GM18873 (cell line): Measurements from ENCODE around the gene ZNF574.
A peak's percentile ranks its signal among the peaks of the same experiment; 100 is the strongest.
"Not testable (repeated sequence)": the region's sequence is repeated elsewhere in the genome, so short reads cannot be mapped to it uniquely, and the experiment has no call there.

Experiments used
- ATAC-seq: cut with Tn5 transposase; IDR thresholded peaks from one replicate; pipeline ENCODE4 v1.9.1; 2021; ENCODE audit warnings: mild to moderate bottlenecking, moderate library complexity, moderate number of reproducible peaks; ENCODE audit not compliant: unreplicated experiment, low FRiP score

The ZNF574 gene

DNA sequence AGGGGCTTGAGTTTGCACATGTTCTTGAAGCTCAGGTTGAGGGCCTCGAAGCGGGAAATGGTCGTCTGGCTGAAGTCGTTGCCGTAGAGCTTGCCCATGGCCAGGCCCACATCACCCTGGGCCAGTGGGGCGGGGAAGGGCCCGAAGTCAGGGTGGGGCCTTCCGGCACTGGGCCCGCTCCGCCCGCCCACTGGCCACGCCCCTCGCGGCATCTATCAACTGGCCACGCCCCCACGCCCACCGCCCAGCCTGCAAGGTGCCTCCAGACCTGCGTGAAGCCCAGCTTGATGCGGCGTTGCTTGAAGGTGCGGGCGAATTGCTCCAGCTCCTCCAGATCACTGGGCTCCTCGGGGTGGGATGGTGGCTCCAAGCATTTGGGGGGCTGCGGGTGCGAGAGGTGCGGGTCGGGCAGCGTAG is 19.9 kb downstream of the ZNF574 start:
- no peak for ATAC-seq

DNA sequence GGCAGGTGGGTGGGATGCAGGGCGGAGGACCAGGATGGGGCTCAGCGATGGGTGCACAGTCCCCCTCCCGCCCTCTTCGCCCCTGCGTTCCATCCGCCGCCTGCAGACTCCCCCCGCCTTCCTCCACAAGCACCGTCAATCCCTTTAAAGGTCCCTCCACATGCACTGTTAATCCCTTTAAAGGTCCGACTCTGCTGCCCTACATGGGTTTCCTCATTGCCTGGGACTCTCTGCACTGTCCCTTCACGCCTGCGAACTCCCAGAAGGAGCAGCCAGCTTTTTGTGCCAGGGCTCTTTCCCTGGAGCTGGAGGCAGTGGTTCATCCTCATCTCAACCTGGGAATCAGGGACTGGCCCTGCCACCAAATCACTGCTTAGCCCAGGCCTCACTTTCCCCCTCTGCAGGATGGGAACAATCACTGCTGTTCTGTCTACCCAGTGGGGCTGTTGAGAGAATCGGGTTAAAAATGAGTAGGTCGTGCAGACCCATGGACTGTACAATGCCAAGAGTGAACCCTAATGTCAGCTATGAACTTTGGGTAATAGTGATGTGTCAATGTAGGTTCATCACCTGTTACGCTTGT is 20.4 kb downstream of the ZNF574 start:
- ATAC-seq = no peak

DNA sequence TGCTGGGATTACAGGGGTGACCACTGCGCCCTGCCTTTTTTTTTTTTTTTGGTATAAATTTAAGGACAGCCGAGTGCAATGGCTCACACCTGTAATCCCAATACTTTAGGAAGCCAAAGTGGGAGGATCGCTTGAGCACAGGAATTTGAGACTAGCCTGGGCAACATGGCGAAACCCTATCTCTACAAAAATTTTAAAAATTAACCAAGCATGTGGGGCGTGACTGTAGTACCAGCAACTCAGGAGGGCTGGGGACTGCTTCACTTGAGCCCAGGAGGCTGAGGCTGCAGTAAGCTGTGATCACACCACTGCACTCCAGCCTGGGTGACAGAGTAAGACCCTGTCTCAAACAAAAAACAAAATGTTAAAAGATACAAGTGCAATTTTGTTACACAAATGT is 21.5 kb downstream of the ZNF574 start:
- ATAC-seq = no peak

DNA sequence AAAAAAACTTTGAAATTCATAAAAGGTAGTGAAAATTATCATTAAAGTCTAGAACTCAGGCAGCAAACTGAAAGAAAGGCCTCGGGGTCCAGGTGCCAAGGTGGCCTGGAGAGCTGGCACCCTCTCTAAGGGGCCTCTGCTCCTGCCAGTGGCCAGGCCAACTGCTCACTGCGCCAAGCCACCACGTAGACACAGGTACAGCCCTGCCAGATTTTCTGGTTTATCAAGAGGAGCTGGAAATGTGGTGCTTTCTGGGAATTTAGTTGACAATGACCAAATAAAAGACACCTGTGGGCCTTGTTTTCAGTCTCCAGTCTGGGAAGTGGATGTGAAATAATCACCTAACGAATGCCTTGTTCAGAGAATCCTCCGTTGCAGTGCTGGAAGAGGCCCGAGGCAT is 22.8 kb downstream of the ZNF574 start:
- no peak for ATAC-seq

DNA sequence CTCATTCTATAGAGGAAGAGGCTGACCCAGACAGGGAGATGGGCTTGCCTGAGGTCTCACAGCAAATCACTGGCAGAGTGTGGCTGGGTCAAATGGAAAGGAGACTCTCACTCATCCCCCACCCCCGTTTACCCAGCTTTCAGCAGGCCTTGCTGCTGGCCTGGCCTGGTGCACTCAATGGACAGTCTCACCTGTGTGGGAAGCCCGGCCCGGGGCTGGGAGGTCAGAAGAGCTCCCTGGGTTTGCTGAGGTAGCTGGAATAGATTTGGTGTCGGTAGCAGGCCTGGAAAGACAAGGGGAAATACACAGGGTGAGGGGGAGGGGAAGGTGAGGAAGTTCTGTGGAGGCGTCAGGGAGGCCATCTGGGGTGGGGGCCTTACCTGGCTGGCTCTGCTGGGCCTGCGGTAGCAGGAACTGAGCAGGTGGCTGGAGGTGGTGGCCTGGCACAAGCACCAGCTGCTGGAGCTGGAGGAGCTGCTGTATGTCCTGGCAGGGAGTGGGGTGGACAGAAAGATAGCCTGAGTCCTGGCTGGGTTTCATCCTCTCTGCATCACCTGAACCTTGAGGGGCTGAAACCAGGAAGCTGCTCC is 23.5 kb downstream of the ZNF574 start:
- ATAC-seq = no peak

DNA sequence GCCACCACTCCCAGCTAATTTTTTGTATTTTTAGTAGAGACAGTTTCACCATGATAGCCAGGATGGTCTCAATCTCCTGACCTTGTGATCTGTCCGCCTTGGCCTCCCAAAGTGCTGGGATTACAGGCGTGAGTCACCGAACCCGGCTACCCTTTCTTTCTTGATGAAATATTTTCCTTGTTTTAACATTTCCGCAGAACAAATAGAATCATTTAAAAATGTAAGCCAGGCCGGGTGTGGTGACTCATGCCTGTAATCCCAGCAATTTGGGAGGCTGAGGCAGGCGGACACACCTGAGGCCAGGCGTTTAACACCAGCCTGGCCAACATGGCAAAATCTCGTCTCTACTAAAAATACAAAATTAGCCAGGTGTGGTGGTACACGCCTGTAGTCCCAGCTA is 24.3 kb downstream of the ZNF574 start:
- ATAC-seq = not testable (repeated sequence)

DNA sequence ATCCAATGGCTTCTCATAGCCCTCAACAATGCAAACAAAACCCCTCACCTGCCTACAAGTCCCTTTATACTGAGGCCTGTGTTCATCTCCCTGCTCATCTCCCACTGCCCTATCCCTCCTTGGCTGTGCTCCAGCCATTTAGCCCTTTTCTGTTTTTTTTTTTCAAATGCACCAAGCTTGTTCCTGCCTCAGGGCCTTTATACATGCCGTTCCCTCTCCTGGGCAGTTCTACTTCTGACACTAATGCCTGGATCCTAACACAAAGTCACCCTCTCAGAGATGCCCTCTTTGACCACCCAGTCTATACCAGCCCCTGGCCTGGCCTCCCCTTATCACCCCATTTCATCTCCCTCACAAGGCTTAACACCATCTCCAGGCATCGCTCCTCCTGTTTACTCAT is 26.9 kb downstream of the ZNF574 start:
- ATAC-seq = no peak

DNA sequence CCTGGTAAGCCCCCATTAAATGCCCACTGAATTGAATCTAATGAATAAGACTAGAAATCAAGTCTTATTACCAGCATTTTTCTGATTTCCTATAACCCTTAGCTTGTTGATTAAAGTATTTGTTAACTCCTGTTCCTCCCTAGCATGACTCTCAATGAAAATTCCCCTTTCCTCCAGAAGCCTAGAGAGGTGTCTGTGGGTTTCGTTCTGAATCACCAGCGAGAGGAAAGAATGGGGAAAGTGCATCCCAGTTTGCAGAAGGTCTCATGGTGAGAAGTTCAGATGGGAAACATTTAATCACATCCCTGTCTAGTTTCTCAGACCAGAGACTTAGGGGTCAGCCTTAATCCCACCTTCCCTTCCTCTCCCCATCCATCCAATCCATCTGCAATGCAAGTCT is 29.4 kb downstream of the ZNF574 start:
- ATAC-seq = no peak

DNA sequence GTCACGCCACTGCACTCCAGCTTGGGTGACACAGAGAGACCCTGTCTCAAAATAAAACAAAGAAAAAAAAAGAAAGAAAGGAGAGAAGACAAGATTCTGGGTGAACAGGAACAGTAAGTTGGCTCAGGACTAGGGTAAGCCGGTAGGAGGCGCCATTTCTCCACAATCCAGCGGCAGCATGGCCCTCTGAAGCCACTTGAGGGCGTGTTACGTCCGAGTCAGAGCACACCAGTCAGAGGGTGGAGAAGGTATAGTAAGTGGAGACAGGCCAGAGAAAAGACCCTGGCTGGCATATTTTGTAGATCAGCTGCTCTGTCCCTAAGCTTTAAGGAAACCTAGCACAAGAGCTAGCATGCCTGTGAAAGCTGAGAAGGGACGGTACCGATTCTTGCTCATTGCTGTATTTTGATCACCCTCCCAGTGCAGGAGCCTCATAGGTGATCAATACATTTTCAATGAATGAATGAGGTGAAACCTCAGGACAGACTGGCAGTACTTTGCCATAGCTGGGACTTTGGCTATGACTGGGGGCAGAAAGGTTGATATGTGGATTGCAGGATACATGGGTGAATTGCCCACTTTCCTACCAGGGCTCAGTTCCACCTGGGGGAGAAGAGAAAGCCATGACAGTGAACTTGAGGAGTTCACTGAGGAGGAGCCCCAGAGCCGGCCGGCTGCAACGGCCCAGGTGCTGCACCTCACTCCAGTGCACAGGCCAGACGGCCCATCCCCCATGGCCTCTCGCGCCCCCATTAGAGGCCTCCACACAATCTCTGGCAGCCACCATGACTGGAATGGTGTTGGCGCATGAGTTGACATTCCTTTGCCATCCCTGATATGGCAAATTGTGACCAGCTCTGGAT is 32.8 kb downstream of the ZNF574 start:
- ATAC-seq = no peak

DNA sequence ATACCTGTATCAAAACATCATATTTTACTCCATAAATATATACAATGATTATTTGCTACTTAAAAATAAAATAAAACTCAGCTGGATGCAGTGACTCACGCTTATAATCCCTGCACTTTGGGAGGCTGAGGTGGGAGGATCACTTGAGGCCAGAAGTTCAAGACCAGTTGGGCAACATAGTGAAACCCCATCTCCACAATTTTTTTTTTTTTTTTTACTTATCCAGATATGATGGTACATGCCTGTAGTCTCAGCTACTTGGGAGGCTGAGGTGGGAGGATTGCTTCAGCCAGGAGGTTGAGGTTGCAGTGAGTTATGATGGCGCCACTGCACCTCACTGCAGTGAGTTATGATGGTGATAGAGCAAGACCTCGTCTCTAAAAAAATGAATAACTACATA is 33.9 kb downstream of the ZNF574 start:
- no peak for ATAC-seq

DNA sequence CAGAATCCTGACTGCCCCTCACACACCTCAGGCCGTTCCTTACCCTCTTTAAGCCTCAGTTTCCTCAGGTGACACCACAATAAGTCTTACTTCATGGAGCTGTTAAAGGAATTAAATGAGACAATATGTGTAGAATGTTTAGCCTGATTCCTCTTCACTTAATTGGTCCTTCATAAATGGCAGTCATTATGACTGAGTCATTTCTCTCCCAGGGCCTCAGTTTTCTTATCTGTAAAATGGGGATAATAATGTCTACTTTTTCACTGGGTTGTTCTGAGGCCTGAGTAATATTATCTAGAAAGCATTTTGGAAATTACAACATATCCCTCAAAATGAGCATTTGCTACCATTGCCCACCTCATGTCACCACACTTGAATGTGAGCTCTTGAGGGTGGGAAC is 34.7 kb downstream of the ZNF574 start:
- ATAC-seq = no peak

DNA sequence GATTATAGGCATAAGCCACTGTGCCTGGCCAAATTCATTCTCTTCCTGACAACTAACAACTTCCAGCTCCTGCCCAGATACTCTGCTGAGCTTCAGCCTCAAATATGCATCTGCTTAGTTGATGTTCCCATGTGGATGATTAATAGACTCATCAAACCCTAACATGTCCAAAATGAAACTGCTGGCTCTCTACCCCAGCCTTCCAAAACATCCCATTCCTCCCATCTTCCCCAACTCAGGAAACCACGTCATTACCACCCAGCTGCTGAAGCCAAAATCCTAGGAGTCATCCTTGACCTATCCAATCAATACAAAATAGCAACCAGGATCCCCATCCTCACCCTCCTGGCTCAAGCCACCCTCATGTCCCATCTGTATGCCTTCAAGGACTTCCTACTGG is 35.4 kb downstream of the ZNF574 start:
- no peak for ATAC-seq

DNA sequence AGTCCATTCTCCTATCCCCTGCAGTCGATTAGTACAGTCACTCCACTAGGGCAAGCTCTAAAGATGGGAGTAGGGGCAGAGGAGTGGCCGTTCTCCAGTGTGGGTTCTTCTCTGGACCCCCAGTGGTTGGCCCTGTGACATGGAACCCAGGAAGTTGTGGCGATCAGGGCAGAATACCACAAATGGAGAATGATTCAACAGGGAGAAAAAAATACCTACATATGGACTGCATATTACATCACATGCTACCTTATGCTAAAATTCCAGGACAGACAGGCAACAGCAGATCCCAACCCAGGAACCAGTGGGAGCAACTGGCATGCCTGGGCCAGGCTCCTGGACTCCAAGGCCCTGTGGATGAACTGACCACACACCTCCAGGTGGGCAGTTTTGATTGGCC is 35.8 kb downstream of the ZNF574 start:
- no peak for ATAC-seq

DNA sequence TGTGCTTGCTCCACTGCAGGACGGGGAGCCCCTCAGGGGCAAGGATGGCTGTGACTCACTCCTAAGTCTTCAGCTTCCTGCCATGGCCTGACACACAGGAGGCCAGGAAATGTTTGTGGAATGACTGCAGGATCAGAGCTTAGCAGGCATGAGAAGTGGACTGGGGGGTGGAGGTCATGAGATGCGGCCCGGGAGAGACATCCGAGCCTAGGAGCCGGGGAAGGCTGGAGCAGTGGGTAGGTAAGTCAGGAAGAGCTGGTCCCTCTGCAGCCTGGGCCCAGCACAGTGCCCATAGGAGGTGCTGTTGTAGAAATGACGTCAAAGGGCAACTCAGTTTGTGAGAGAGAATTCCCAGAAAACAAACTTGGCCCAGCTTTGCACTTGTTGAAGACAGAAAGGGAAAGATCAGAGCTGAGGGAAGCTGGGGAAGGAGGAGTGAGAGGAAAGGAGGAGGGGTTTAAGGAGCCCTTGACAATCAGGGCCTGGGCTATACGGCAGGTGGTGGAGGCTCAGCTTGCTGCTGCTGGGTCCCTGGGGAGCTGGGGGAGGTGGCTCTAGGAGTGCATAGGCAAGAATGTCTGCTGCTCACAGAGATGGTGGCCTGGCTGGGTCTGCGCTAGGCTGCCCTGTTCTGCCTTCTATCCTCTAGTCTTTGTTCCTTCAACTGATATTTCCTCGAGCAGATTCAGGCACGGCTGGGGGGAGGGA is 37.8 kb downstream of the ZNF574 start:
- ATAC-seq = peak; percentile 20

DNA sequence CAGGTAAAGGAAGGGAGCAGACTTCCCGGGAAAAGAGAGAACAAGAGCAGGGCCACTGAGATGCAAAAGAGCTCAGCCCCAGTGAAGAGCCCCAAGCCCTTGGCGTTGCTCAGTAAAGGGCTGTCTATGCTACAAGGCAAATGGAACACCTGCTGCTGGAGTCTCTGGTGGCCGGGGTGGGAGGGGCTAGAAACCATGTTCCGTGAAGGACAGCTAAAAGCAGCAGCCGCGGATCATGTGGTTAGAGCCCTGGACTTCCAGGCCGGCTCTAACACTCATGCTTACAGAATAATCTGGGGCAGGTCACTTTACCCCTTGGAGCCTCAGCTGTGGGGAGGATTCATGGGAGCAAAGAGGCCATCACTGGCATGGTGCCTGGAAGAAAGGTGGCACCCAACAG is 38.4 kb downstream of the ZNF574 start:
- ATAC-seq = peak; percentile 43

DNA sequence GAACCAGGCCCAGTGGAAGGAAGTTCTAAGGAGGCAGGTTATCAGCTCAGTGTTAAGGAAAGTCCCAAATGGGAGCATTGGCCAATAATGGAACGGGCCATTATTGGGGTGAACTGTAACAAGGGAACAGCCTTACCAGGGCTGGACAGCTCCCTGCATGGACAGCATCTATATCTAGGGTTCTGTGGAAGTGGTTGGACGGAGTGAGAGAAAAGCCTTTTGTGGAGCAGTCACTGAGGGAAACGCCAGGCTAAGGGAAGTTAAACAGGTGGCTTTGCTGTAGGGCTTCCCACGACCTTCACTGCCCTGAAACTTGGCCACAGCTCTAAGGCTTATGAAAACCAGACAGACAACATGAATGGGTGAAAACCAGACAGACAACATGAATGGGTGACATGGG is 39.3 kb downstream of the ZNF574 start:
- no peak for ATAC-seq

DNA sequence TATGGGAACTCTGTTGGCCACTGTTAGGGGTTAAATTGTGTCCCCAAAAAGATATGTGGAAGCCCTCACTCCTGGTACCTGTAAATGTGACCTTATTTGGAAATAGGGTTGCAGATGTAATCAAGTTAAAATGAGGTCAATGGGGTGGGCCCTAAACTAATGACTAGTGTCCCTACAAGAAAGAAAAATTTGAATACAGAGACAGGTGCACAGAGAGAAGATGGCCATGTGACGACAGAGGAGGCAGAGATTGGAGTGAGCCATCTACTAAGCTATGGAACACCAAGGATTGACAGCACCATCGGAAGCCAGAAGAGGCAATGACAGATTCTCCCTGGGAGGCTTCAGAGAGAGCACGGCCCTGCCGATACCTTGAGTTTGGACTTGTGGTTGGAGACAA is 39.7 kb downstream of the ZNF574 start:
- ATAC-seq = no peak

DNA sequence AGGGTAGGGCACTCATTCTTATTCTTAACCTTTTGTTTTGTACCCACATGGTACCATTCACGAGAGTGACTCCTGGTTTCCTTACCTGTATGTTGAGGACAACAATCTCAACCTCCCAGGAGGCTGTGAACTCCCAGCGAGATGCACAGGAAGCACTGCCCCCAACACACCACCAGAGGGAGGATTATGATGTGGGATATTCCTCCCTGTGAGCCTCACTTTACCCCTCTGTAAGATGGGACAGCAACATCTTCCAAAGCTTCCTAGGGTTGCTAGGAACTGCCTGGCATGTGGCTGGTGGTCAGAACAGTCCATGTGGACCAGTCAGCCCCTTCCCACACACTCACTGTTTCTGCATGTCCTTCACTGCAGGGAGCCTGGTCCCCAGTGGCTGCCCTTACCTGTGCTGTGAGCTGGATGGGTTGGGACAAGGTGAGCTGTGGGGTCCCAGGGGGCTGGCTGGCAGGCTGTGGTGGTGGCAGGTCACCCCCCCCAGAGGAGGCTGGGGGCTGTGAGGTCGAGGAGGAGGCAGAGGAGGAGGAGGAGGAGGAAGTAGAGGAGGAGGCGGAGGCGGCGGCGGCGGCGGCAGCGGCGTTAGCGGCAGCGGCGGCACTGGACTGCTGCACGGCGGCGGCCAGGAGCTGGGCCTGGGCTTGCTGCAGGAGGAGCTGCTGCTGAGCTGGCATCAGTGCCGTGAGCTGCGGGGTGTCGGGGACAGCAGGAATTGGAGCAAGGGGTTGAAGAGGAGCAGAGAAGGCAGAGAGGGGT is 40.5 kb downstream of the ZNF574 start:
- ATAC-seq = no peak

DNA sequence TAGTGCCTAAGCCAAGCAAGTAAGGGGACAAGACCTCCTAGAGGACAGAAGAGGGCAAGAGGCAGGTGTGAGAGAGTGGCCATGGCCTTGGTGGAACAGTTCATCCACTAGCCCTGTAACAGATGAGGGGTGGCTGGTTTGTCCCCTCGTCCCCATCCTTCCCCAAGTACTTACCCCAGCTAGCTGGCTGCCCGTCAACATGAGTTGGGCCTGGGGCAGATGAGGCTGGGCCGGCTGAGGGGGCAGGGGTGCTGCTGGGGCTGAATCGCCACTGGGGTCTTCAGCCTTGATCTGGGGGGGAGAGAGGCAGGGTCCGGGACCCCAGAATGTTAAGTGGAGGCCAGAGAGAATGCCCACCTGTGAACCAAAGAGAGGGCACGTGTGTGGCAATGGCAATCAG is 41.1 kb downstream of the ZNF574 start:
- ATAC-seq = no peak

DNA sequence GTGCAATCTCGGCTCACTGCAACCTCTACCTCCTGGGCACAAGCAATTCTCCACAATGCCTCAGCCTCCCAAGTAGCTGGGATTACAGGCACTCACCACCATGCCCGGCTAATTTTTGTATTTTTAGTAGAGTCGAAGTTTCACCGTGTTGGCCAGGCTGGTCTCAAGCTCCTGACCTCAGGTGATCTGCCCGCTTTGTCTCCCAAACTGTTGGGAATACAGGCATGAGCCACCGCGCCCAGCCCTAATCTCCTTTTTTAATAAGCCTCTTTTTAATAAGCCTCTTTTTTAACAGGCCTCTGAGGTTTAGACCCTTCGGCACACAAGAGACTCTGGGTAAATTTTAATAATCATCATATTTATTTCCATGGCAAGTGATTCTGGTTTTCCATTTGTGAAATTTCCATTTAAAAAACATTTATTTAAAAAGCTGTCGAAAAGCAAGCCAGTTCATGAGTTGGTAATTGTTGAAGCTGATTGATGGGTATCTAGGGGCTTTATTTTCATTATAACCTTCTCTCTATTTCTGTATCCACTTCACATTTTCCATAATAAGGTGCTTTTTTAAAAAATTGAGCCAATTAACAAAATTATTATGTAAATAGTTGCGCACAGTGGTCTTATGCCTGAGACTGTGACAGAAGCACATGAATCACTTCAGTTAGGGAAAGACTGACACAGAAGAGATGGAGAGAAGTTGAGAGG is 44.5 kb downstream of the ZNF574 start:
- no peak for ATAC-seq
